Spinal cord (tissue), 10 donors: ENCODE data around the gene OSBPL9. TPM values are rescaled to one million over a fixed set of nuclear protein-coding genes. Genes with fewer than 3 reads are reported as not detected.

ENCODE experiments used
- DNase-seq, 6 donors: peaks; one replicate each; pipeline versions ENCODE4 v3.0.0 to v3.0.0-alpha.2; 2013 to 2015; ENCODE audit warnings: low spot score in 6 of 6, low read depth in 4 of 6
- H3K27ac ChIP-seq: one replicate; pipeline ENCODE4 v1.5.1; 2013; ENCODE audit warnings: low read depth, low read length, control low read depth
- H3K27me3 ChIP-seq: one replicate; pipeline ENCODE4 v1.6.1; 2013; ENCODE audit warnings: low read length; ENCODE audit not compliant: control insufficient read depth, insufficient read depth
- H3K36me3 ChIP-seq: one replicate; pipeline ENCODE4 v1.6.1; 2013; ENCODE audit warnings: low read length; ENCODE audit not compliant: control insufficient read depth, insufficient read depth
- H3K4me1 ChIP-seq: one replicate; pipeline ENCODE4 v1.6.1; 2013; ENCODE audit warnings: low read length; ENCODE audit not compliant: control insufficient read depth, insufficient read depth
- H3K4me3 ChIP-seq: one replicate; pipeline ENCODE4 v1.5.1; 2013; ENCODE audit warnings: low read depth, low read length, control low read depth
- H3K9me3 ChIP-seq: one replicate; pipeline ENCODE4 v1.6.1; 2013; ENCODE audit warnings: low read length; ENCODE audit not compliant: control insufficient read depth, insufficient read depth
- WGBS: methylation state at CpG from one replicate; pipeline ENCODE4 v1.1.5; 2013; ENCODE audit warnings: missing lambda C conversion rate; ENCODE audit not compliant: insufficient coverage; 5-methylcytosine and 5-hydroxymethylcytosine counted together
- polyA plus RNA-seq, 2 donors: library from polyadenylated mRNA; unstranded; fragments of 120-200 nt; gene quantifications; one replicate each; pipeline ENCODE4 v1.2.1, GENCODE V29; 2013; ENCODE audit not compliant: insufficient read length in 2 of 2
- total RNA-seq, 2 donors: library from RNA; depleted of rRNA in 1 of 2; stranded (reverse); fragments of 120-200 nt in 1 of 2; fragments of >200 nt in 1 of 2; gene quantifications; one replicate each; pipeline versions ENCODE4 v1.2.3 to v1.2.4, GENCODE V29; 2013 to 2014
- donor health status: healthy.

The OSBPL9 gene
- total and polyA plus RNA-seq, 4 donors, result 73.6 to 96.2 (median 84.5) TPM

DNA sequence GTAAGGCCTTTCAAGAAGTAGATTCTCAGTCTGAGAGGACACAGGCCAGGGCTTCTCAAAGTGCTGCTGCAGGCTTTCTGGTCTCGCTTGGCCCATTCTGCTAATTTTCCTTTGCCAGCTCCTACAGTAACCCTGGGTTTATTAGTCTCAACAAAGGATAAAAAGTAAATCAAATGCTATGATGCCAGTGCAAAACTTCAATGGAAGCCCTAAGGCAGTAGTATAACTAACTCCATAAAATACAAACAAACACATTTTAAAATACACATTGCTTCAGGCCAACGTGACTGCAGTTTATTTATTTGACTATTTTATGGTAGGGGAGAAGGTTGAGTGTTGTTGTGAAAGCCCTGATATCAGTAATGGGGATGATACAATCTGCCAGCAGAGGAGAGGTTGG, 172.0 kb downstream of the OSBPL9 start:
- WGBS, result 60% methylated on average over 1 of the region's 2 CpGs
- no peaks in the 10 kb centered on the region for H3K27me3 ChIP-seq
- H3K36me3 ChIP-seq, result peaks cover 25% of the 10 kb centered on the region
- H3K4me1 ChIP-seq, result no peaks in the 10 kb centered on the region
- no peak overlapping the region for H3K4me3 ChIP-seq
- DNase-seq, result no peak
- H3K9me3 ChIP-seq, result no peaks in the 10 kb centered on the region
- H3K27ac ChIP-seq, result no peak overlapping the region

- Histone ChIP-seq H3K36me3 (peaks cover 26% of the 10 kb centered on the region), H3K9me3 (no peaks in the 10 kb centered on the region), H3K4me1 (no peaks in the 10 kb centered on the region), H3K27ac (no peak overlapping the region), H3K27me3 (no peaks in the 10 kb centered on the region), H3K4me3 (no peak overlapping the region)
- no CpG with 5 or more reads among the region's 1 CpG for WGBS
- DNase-seq, result no peak
Measured at GRCh38 chr1:51789342-51789741, 172.4 kb downstream of the OSBPL9 start.

DNA sequence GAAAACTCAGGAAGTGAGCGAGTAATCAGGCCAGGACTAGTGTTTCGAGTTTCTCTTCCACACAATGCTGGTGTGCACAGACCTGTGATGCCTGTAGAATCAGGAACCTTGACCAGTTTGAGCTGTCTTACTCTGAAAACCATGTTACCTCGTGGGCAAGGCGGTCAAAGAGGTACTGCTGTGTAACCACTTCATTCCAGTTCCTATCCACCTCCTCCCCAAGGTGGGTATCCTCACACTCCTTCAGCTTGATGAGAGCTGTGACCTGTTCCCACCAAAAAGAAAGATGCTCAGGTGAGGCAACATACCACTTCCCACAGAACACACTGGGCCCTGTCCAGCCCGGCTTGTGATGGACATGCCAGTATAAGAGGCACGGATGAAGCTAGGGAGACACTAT, 173.5 kb downstream of the OSBPL9 start:
- no peak overlapping the region for H3K27ac ChIP-seq
- no peak overlapping the region for H3K4me3 ChIP-seq
- H3K4me1 ChIP-seq, result no peaks in the 10 kb centered on the region
- H3K9me3 ChIP-seq, result no peaks in the 10 kb centered on the region
- no peaks in the 10 kb centered on the region for H3K27me3 ChIP-seq
- no peak for DNase-seq
- 89% methylated on average over 4 of the region's 6 CpGs for WGBS
- H3K36me3 ChIP-seq, result peaks cover 22% of the 10 kb centered on the region

- Histone ChIP-seq H3K36me3 (peaks cover 22% of the 10 kb centered on the region), H3K4me1 (no peaks in the 10 kb centered on the region), H3K27ac (no peak overlapping the region), H3K27me3 (no peaks in the 10 kb centered on the region), H3K4me3 (no peak overlapping the region), H3K9me3 (no peaks in the 10 kb centered on the region)
- DNase-seq, result no peak
- WGBS, result 86% methylated on average over 1 of the region's 1 CpG
Measured at GRCh38 chr1:51791888-51792287, 175.0 kb downstream of the OSBPL9 start.

GRCh38 chr1:51792864-51793263, 176.0 kb downstream of the OSBPL9 start:
- Histone ChIP-seq H3K36me3 (peaks cover 26% of the 10 kb centered on the region), H3K4me3 (no peak overlapping the region), H3K27me3 (no peaks in the 10 kb centered on the region), H3K4me1 (no peaks in the 10 kb centered on the region), H3K9me3 (no peaks in the 10 kb centered on the region), H3K27ac (no peak overlapping the region)
- 75% methylated on average over 1 of the region's 1 CpG for WGBS
- DNase-seq, result no peak

DNA sequence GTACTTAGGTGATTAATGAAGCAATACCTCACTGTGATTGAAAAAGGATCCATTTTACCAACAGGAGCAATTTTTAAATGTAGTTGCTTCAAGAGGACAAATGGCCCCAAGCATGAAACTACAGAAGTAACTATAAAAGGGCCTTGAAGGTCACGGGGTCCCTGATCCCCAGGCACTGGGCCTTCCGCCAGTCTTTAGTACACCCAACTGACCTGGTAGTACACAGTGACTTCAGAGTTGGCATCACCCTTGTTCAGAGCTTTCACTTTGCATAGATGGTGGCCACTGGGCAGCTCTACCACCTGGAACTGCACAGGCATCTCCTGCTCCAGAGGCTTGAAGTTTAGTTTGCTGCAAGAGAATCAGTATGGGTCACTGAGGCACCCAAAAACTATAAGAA, 177.4 kb downstream of the OSBPL9 start:
- no peaks in the 10 kb centered on the region for H3K9me3 ChIP-seq
- no peaks in the 10 kb centered on the region for H3K4me1 ChIP-seq
- WGBS, result 100% methylated on average over 2 of the region's 2 CpGs
- H3K27me3 ChIP-seq, result no peaks in the 10 kb centered on the region
- peaks cover 28% of the 10 kb centered on the region for H3K36me3 ChIP-seq
- H3K4me3 ChIP-seq, result no peak overlapping the region
- no peak for DNase-seq
- H3K27ac ChIP-seq, result no peak overlapping the region

- no peak for DNase-seq
- no peak overlapping the region for H3K4me3 ChIP-seq
- peaks cover 32% of the 10 kb centered on the region for H3K36me3 ChIP-seq
- no peak overlapping the region for H3K27ac ChIP-seq
- no peaks in the 10 kb centered on the region for H3K4me1 ChIP-seq
- H3K9me3 ChIP-seq, result no peaks in the 10 kb centered on the region
- H3K27me3 ChIP-seq, result no peaks in the 10 kb centered on the region
Measured at GRCh38 chr1:51794868-51795267, 178.0 kb downstream of the OSBPL9 start.

DNA sequence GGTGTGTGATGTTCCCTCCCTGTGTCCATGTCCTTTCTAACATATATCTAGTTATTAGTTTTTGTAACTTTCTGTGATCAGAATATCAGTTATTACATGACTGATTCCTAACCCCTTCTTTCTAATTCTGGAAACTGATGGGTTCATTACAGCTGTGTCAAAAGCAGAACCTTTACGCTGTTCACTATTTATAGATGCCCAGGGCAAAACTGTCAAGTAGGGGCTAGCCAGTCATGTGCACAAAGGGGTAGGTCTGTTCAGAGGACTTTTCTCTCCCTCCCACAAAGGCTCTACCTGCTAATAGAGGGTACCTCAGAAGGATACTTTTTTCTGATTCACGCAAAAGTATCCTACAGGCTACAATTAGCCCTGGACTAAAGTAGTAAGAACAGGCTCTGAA, 182.5 kb downstream of the OSBPL9 start:
- Histone ChIP-seq H3K4me3 (no peak overlapping the region), H3K27me3 (no peaks in the 10 kb centered on the region), H3K9me3 (no peaks in the 10 kb centered on the region), H3K27ac (no peak overlapping the region), H3K4me1 (no peaks in the 10 kb centered on the region), H3K36me3 (peaks cover 21% of the 10 kb centered on the region)
- 100% methylated on average over 1 of the region's 2 CpGs for WGBS
- DNase-seq, result no peak

- Histone ChIP-seq H3K36me3 (peaks cover 12% of the 10 kb centered on the region), H3K4me1 (no peaks in the 10 kb centered on the region), H3K9me3 (no peaks in the 10 kb centered on the region), H3K27me3 (no peaks in the 10 kb centered on the region), H3K4me3 (no peak overlapping the region), H3K27ac (no peak overlapping the region)
- no CpG with 5 or more reads among the region's 1 CpG for WGBS
- DNase-seq, result no peak
Measured at GRCh38 chr1:51814513-51814912, 197.6 kb downstream of the OSBPL9 start.

DNA sequence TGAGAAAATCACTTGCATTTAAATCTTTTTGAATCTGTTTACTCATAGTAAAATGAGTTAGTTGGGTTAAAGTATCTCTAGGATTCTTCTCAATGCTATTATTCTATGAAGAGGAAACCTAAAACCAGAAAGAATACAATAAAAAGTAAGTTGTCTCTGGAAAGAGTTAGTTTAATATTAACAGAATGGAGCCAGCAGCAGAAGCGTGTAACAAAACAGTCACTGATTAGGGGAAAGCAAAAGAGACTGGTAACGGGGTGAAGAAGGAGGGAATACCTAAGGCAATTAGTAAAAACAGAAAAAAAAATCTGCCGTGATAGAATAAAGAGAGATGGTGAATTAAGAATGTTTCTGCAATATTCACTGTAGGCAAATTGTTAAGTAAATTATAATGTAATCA, 201.6 kb downstream of the OSBPL9 start:
- H3K27ac ChIP-seq, result no peak overlapping the region
- no peak for DNase-seq
- peaks cover 3% of the 10 kb centered on the region for H3K36me3 ChIP-seq
- no peak overlapping the region for H3K4me3 ChIP-seq
- H3K9me3 ChIP-seq, result no peaks in the 10 kb centered on the region
- no peaks in the 10 kb centered on the region for H3K4me1 ChIP-seq
- H3K27me3 ChIP-seq, result no peaks in the 10 kb centered on the region
- WGBS, result 60% methylated on average over 2 of the region's 3 CpGs
